ENCODE data around the gene LIX1.
A peak's percentile ranks its signal among the peaks of the same experiment; 100 is the strongest.

Gene LIX1

DNA sequence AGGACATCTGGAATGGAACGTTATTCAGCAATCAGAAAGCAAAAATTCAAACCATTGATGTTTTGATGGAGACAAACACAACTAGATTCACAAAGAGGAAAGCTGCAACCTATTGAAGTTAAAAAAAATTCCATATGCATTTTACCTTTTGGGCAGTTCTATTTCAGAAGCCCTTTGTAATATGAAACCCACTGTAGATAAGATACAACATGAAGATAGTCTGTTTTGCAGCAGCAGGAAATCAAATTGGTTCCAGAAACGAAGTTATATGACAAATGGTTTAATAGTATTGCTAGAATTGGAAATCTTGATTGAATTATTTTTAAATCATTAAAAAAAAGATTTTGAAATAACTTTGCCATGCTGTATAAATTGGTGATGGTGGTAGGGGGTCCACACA is 872 bp downstream of the LIX1 start:
- Histone ChIP-seq H3K4me1 (ENCODE audit: control insufficient read depth, insufficient read depth, low read length) (peaks cover 11% of the 10 kb centered on the region), H3K36me3 (ENCODE audit: control insufficient read depth in 2 of 2, insufficient read depth in 1 of 2, low read length in 2 of 2) (no peaks in the 10 kb centered on the region), H3K27ac (ENCODE audit: extremely low read depth, low read depth, low read length) (no peak overlapping the region), H3K4me3 (ENCODE audit: low read depth, low read length) (no peak overlapping the region), H3K9me3 (ENCODE audit: control insufficient read depth, insufficient read depth, low read depth, low read length) (no peaks in the 10 kb centered on the region)
- CTCF ChIA-PET = interaction anchor here (0.6 to 4.7 kb wide), 22 partner anchors 11 to 542 kb away, joined by 3 to 44 read pairs (median 4); partner anchors contain the start of gene ERAP2
- POLR2A ChIA-PET = no interaction called here
- TF ChIP-seq ZNF398 (tag by site-specific recombination; IDR thresholded peaks at IDR 0.05) (no peak), ZNF394 (tag by site-specific recombination; IDR thresholded peaks at IDR 0.05; ENCODE audit: borderline replicate concordance) (no peak), ZFP37 (tag by site-specific recombination; IDR thresholded peaks at IDR 0.05) (no peak), ZNF560 (tag by site-specific recombination; IDR thresholded peaks at IDR 0.05; ENCODE audit: borderline replicate concordance) (no peak), ZNF223 (tag by site-specific recombination; IDR thresholded peaks at IDR 0.05) (no peak), ZNF558 (tag by site-specific recombination; IDR thresholded peaks at IDR 0.05) (no peak), ZBTB8A (tag by site-specific recombination; IDR thresholded peaks at IDR 0.05) (no peak), ZSCAN23 (tag by site-specific recombination; IDR thresholded peaks at IDR 0.05) (no peak), ZBTB21 (tag by site-specific recombination; IDR thresholded peaks at IDR 0.05) (no peak), BCL11A (tag by site-specific recombination; IDR thresholded peaks at IDR 0.05; ENCODE audit: low read depth) (no peak), ZNF155 (tag by site-specific recombination; IDR thresholded peaks at IDR 0.05) (no peak), IKZF3 (tag by site-specific recombination; IDR thresholded peaks at IDR 0.05) (no peak), TCF7L2 (IDR thresholded peaks at IDR 0.05; ENCODE audit: borderline replicate concordance, low read depth, low read length) (peak; percentile 73), ZNF280C (tag by site-specific recombination; IDR thresholded peaks at IDR 0.05) (no peak), ZNF549 (tag by site-specific recombination; IDR thresholded peaks at IDR 0.05) (peak; percentile 66; the same call in 1 of the 2 replicates), EGR2 (tag by site-specific recombination; IDR thresholded peaks at IDR 0.05; ENCODE audit: low read depth) (no peak), ZNF658 (tag by site-specific recombination; IDR thresholded peaks at IDR 0.05) (no peak), KLF17 (tag by site-specific recombination; IDR thresholded peaks at IDR 0.05) (no peak), PRDM10 (tag by site-specific recombination; IDR thresholded peaks at IDR 0.05) (0 out of 2 replicates have a peak, but pooled peaks have one; percentile 10), ZNF404 (tag by site-specific recombination; IDR thresholded peaks at IDR 0.05) (no peak), GLI4 (tag by site-specific recombination; IDR thresholded peaks at IDR 0.05) (no peak), WT1 (tag by site-specific recombination; IDR thresholded peaks at IDR 0.05) (no peak), ZNF777 (tag by site-specific recombination; IDR thresholded peaks at IDR 0.05; ENCODE audit: borderline replicate concordance) (no peak), PRDM6 (tag by site-specific recombination; IDR thresholded peaks at IDR 0.05) (peak; percentile 36; the same call in 1 of the 2 replicates), ZNF10 (tag by site-specific recombination; IDR thresholded peaks at IDR 0.05) (no peak)
- TF ChIP-seq, protein P1, sequence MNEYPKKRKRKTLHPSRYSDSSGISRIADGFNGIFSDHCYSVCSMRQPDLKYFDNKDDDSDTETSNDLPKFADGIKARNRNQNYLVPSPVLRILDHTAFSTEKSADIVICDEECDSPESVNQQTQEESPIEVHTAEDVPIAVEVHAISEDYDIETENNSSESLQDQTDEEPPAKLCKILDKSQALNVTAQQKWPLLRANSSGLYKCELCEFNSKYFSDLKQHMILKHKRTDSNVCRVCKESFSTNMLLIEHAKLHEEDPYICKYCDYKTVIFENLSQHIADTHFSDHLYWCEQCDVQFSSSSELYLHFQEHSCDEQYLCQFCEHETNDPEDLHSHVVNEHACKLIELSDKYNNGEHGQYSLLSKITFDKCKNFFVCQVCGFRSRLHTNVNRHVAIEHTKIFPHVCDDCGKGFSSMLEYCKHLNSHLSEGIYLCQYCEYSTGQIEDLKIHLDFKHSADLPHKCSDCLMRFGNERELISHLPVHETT (tag by site-specific recombination; IDR thresholded peaks at IDR 0.05) = no peak
